Esophagus muscularis mucosa (tissue), 4 donors: ENCODE results near the gene RABIF. TPM values are rescaled to one million over a fixed set of nuclear protein-coding genes. Genes with fewer than 3 reads are reported as not detected.
A peak's percentile ranks its signal among the peaks of the same experiment; 100 is the strongest.
"Not testable (repeated sequence)": the region's sequence is repeated elsewhere in the genome, so short reads cannot be mapped to it uniquely, and the experiment has no call there.

Experiments used
- DNase-seq: peaks from one replicate; pipeline ENCODE4 v3.0.0-alpha.2; 2017; ENCODE audit errors: extremely low spot score
- H3K27ac ChIP-seq, 4 donors: fragments of 200-600 bp; sonication (generic); replicated peaks in 1 of 4; 1 replicate in 3 of 4; 2 replicates in 1 of 4; pipeline ENCODE4 v1.5.1; 2016 to 2019; ENCODE audit warnings: mild to moderate bottlenecking in 1 of 4
- H3K27me3 ChIP-seq, 4 donors: fragments of 200-600 bp; sonication (generic); one replicate each; pipeline versions ENCODE4 v1.5.1 to v1.6.0; 2016 to 2019
- H3K36me3 ChIP-seq, 4 donors: fragments of 200-600 bp; sonication (generic); one replicate each; pipeline ENCODE4 v1.5.1; 2016 to 2019
- H3K4me1 ChIP-seq, 4 donors: fragments of 200-600 bp; sonication (generic); one replicate each; pipeline ENCODE4 v1.5.1; 2016 to 2019
- H3K4me3 ChIP-seq, 4 donors: fragments of 200-600 bp; sonication (generic); 1 replicate in 2 of 4; 2 replicates in 2 of 4; pipeline ENCODE4 v1.5.1; 2016 to 2019; ENCODE audit warnings: mild to moderate bottlenecking in 4 of 4, moderate library complexity in 1 of 4
- H3K9me3 ChIP-seq, 4 donors: fragments of 200-600 bp; sonication (generic); 1 replicate in 3 of 4; 2 replicates in 1 of 4; pipeline ENCODE4 v1.5.1; 2016 to 2019
- CTCF ChIP-seq, 3 experiments: fragments of 200-600 bp in 2 of 3; fragments of 450-650 bp in 1 of 3; sonication (generic) in 2 of 3; IDR thresholded peaks; one replicate each; pipeline ENCODE4 v1.5.1; 2017 to 2019; ENCODE audit warnings: antibody characterized with exemption in 3 of 3, mild to moderate bottlenecking in 2 of 3, moderate library complexity in 1 of 3
- EP300 ChIP-seq: sonication (generic); formaldehyde crosslinking; IDR thresholded peaks from one replicate; pipeline ENCODE4 v1.6.1; 2017; ENCODE audit warnings: antibody characterized with exemption
- POLR2A ChIP-seq: fragments of 450-650 bp; IDR thresholded peaks from one replicate; pipeline ENCODE4 v1.6.1; 2017; ENCODE audit warnings: antibody characterized with exemption, moderate library complexity, mild to moderate bottlenecking, low read depth
- POLR2AphosphoS5 ChIP-seq, 2 donors: sonication (generic); formaldehyde crosslinking; IDR thresholded peaks; one replicate each; pipeline ENCODE4 v1.6.1; 2017; ENCODE audit warnings: antibody characterized with exemption in 2 of 2
- WGBS: methylation state at CpG from one replicate; pipeline ENCODE4 v1.1.5; 2018; 5-methylcytosine and 5-hydroxymethylcytosine counted together
- intact Hi-C: fragments of 100-400 bp; cut with DNase I; formaldehyde crosslinking; loops from one replicate; pipeline ENCODE4 v1.15.1; 2023
- total RNA-seq, 4 donors: library from RNA; depleted of rRNA; stranded (reverse); fragments of >200 nt; gene quantifications; one replicate each; pipeline versions ENCODE4 v1.1.0 to v1.2.1, GENCODE V29; 2016

Gene RABIF
- 1 to 10 TPM; 4.5 to 8.3 (median 6.9) TPM for total RNA-seq

- TF ChIP-seq EP300 (no peak), POLR2AphosphoS5 (IDR thresholded peaks at IDR 0.05) (peak; percentile 93 to 97), POLR2A (peak; percentile 79), CTCF (IDR thresholded peaks at IDR 0.05) (peak; percentile 18 to 37 (median 24))
- Histone ChIP-seq H3K4me1 (peaks cover 8 to 20% (median 14%) of the 10 kb centered on the region in 4 donors), H3K9me3 (no peaks in the 10 kb centered on the region), H3K4me3 (peak within 1 kb of the TSS; percentile 78 to 88 (median 84)), H3K27ac (peak within 1 kb of the TSS; percentile 89 to 94 (median 92)), H3K36me3 (peaks cover 22 to 35% (median 30%) of the 10 kb centered on the region in 4 donors), H3K27me3 (no peaks in the 10 kb centered on the region)
- intact Hi-C loops = loop anchor here (2.0 kb wide), 1 partner anchor 78 kb away; the partner anchor contains the start of gene PCAT6
- under 1% methylated on average over 21 of the region's 84 CpGs for WGBS
- peak; percentile 98 for DNase-seq
Measured at GRCh38 chr1:202888531-202889360, at the start of gene RABIF. Gene RABIF (minus strand): TSS chr1:202889149. CDS start chr1:202889098, 51 bp downstream.

DNA sequence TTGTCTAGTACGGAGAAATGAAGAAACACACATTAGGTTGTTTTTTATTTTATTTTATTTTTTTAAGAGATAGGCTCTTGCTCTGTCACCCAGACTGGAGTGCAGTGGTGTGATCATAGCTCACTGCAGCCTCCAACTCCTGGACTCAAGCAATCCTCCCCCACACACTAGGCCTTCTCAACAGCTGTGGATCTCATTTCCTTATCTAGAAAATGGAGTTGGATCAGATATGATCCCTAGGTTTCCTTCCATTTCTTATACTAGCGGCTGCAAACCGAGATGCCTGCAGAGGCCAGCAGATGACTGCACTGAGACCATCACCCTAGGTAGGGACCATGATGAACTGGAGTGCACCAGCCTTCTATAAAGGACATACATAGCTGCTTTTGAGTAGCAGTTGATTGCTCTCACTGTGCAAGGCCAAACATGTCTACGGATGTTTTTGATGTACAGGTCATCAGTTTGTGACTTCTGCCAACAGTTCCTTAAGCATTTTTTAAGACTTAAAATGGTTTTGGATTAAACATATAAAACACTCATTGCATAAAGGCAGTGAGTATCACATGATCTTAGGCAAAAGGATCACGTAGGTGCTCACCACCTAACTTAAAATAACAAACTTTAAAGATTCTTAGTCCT is 49.5 kb upstream of the RABIF start:
- H3K9me3 ChIP-seq = no peaks in the 10 kb centered on the region
- no peak overlapping the region for H3K27ac ChIP-seq
- H3K4me1 ChIP-seq = no peaks in the 10 kb centered on the region
- TF ChIP-seq EP300 (no peak), CTCF (IDR thresholded peaks at IDR 0.05) (no peak), POLR2AphosphoS5 (IDR thresholded peaks at IDR 0.05) (no peak), POLR2A (no peak)
- no peak overlapping the region for H3K4me3 ChIP-seq
- no peak for DNase-seq
- H3K27me3 ChIP-seq = no peaks in the 10 kb centered on the region
- 79% methylated on average over 4 of the region's 5 CpGs for WGBS
- peaks cover 34 to 38% (median 35%) of the 10 kb centered on the region in 4 donors for H3K36me3 ChIP-seq
- intact Hi-C loops = no loop called here

DNA sequence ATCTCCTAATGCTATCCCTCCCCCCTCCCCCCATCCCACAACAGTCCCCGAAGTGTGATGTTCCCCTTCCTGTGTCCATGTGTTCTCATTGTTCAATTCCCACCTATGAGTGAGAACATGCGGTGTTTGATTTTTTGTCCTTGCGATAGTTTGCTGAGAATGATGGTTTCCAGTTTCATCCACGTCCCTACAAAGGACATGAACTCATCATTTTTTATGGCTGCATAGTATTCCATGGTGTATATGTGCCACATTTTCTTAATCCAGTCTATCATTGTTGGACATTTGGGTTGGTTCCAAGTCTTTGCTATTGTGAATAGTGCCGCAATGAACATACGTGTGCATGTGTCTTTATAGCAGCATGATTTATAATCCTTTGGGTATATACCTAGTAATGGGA is 47.5 kb upstream of the RABIF start:
- H3K4me3 ChIP-seq, H3K27me3 ChIP-seq, H3K27ac ChIP-seq, intact Hi-C loops, DNase-seq, H3K9me3 ChIP-seq, H3K4me1 ChIP-seq: not testable (repeated sequence)
- 87% methylated on average over 1 of the region's 6 CpGs for WGBS
- peaks cover 14 to 18% (median 15%) of the 10 kb centered on the region in 4 donors for H3K36me3 ChIP-seq

GRCh38 chr1:202935844-202936243 is 46.9 kb upstream of the RABIF start:
- Histone ChIP-seq H3K9me3 (no peaks in the 10 kb centered on the region), H3K27ac (no peak overlapping the region), H3K4me3 (no peak overlapping the region), H3K36me3 (peaks cover 8 to 13% (median 9%) of the 10 kb centered on the region in 4 donors), H3K4me1 (no peaks in the 10 kb centered on the region), H3K27me3 (no peaks in the 10 kb centered on the region)
- 92% methylated on average over 3 of the region's 3 CpGs for WGBS
- TF ChIP-seq CTCF (IDR thresholded peaks at IDR 0.05) (no peak), POLR2AphosphoS5 (IDR thresholded peaks at IDR 0.05) (no peak)
- intact Hi-C loops = no loop called here
- no peak for DNase-seq

GRCh38 chr1:202934755-202935154 is 45.8 kb upstream of the RABIF start:
- WGBS = 85% methylated on average over 3 of the region's 3 CpGs
- H3K36me3 ChIP-seq = peaks cover 0 to 2% (median 0%) of the 10 kb centered on the region in 4 donors
- no peaks in the 10 kb centered on the region for H3K9me3 ChIP-seq
- intact Hi-C loops = no loop called here
- no peak overlapping the region for H3K4me3 ChIP-seq
- TF ChIP-seq POLR2A (no peak), CTCF (IDR thresholded peaks at IDR 0.05) (no peak), POLR2AphosphoS5 (IDR thresholded peaks at IDR 0.05) (no peak), EP300 (no peak)
- DNase-seq = no peak
- H3K27me3 ChIP-seq = no peaks in the 10 kb centered on the region
- no peaks in the 10 kb centered on the region for H3K4me1 ChIP-seq
- H3K27ac ChIP-seq = no peak overlapping the region
